Panc1 (cell line): ENCODE results near the gene AP3S2.

Source experiments
- TF ChIP-seq, protein P1 (sequence below), 2 experiments: IDR thresholded peaks; 2 replicates each; pipeline ENCODE4 v1.6.1; 2011 to 2012; ENCODE audit warnings: low read depth in 2 of 2, control low read depth in 1 of 2, low read length in 1 of 2, mild to moderate bottlenecking in 1 of 2, moderate library complexity in 1 of 2; ENCODE audit not compliant: insufficient read depth in 1 of 2
- TF ChIP-seq, protein P2 (sequence below): fragments of 450-650 bp; IDR thresholded peaks from 2 replicates; pipeline ENCODE4 v1.5.1; 2017; ENCODE audit warnings: mild to moderate bottlenecking

- TF ChIP-seq, protein P1, sequence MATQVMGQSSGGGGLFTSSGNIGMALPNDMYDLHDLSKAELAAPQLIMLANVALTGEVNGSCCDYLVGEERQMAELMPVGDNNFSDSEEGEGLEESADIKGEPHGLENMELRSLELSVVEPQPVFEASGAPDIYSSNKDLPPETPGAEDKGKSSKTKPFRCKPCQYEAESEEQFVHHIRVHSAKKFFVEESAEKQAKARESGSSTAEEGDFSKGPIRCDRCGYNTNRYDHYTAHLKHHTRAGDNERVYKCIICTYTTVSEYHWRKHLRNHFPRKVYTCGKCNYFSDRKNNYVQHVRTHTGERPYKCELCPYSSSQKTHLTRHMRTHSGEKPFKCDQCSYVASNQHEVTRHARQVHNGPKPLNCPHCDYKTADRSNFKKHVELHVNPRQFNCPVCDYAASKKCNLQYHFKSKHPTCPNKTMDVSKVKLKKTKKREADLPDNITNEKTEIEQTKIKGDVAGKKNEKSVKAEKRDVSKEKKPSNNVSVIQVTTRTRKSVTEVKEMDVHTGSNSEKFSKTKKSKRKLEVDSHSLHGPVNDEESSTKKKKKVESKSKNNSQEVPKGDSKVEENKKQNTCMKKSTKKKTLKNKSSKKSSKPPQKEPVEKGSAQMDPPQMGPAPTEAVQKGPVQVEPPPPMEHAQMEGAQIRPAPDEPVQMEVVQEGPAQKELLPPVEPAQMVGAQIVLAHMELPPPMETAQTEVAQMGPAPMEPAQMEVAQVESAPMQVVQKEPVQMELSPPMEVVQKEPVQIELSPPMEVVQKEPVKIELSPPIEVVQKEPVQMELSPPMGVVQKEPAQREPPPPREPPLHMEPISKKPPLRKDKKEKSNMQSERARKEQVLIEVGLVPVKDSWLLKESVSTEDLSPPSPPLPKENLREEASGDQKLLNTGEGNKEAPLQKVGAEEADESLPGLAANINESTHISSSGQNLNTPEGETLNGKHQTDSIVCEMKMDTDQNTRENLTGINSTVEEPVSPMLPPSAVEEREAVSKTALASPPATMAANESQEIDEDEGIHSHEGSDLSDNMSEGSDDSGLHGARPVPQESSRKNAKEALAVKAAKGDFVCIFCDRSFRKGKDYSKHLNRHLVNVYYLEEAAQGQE (IDR thresholded peaks at IDR 0.05; ENCODE audit: insufficient read depth in 1 of 2, low read depth in 2 of 2, low read length in 1 of 2), result no peak
- TF ChIP-seq, protein P2, sequence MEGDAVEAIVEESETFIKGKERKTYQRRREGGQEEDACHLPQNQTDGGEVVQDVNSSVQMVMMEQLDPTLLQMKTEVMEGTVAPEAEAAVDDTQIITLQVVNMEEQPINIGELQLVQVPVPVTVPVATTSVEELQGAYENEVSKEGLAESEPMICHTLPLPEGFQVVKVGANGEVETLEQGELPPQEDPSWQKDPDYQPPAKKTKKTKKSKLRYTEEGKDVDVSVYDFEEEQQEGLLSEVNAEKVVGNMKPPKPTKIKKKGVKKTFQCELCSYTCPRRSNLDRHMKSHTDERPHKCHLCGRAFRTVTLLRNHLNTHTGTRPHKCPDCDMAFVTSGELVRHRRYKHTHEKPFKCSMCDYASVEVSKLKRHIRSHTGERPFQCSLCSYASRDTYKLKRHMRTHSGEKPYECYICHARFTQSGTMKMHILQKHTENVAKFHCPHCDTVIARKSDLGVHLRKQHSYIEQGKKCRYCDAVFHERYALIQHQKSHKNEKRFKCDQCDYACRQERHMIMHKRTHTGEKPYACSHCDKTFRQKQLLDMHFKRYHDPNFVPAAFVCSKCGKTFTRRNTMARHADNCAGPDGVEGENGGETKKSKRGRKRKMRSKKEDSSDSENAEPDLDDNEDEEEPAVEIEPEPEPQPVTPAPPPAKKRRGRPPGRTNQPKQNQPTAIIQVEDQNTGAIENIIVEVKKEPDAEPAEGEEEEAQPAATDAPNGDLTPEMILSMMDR, result no peak
These were observed 72.9 kb downstream of the AP3S2 start for GRCh38 chr15:89820666-89821611.
